ENCODE measurements around the gene ID1.
"Not testable (repeated sequence)": the region's sequence is repeated elsewhere in the genome, so short reads cannot be mapped to it uniquely, and the experiment has no call there.

The ID1 gene

DNA sequence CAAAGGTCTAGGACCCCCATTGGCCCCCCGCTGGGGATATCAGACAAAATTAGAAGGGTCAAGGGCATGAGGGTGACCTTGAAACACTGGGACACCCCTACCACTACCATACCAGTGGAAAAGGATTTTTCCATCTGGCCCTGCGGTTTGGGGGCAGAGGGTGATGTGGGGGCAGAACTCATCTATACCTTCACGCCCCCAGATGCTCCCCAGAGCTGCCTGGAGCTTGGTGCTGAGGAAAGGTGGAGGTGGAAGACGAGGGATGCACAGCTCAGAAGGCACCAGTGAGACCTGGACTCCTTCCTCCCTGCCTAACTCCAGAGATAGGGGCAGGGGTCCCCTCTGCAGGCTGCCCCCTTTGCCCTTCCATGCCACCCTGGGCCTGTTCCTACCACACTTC is 33.7 kb downstream of the ID1 start:
- no peak for DNase-seq

DNA sequence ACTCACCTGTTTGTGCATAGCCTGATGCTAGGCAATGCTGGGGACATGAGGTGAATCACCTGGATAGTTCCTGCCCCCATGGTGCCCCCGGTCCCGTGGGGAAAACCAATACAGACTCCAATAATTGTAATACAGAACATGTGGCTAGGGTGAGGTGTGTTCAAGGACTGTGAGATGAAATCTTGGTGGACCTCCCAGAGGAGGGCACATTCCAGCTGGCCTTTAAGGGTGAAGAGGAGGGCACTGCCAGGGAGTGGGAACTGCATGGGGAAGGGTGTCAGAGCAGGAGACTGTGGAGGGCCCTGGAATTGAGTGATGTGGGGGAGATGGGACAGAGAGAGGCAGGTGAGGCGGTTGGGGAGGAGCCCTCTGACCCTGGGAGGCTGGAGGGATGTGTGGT is 35.2 kb downstream of the ID1 start:
- no peak for DNase-seq

DNA sequence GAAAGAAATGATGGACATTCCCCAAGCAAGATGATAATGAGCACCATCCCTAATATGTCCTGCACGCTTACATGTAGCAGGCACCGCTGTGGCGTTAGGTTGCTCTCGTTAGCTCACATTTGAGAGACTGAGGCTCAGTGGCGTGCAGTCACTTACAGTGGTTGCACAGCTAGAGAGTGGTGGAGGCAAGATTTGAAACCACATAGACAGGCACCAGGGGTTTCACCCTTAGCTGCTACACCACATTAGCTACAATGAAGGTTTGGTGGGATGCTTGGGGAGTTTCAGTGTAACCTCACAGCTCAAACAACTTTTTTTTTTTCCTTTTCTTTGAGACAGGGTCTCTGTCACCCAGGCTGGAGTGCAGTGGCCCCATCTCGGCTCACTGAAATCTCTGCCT is 36.3 kb downstream of the ID1 start:
- no peak for DNase-seq

DNA sequence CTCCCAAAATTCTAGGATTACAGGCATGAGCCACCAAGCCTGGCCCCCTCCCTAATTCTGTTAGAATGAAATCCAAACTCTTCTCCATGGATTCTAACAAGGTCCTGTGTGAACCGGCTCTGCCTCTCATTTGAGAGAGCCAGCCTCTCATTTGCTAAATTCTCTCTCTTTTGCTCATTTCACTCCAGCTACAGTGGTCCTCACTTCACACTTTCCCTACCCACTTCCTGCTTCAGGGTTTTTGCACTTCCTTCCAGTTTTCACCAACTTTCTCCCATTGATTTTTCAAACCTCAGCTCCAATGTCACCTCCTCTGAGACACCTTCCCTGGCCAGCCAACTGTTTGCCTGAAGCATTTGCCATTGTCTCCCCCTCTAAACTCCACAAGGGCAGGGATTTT is 37.7 kb downstream of the ID1 start:
- DNase-seq = no peak

DNA sequence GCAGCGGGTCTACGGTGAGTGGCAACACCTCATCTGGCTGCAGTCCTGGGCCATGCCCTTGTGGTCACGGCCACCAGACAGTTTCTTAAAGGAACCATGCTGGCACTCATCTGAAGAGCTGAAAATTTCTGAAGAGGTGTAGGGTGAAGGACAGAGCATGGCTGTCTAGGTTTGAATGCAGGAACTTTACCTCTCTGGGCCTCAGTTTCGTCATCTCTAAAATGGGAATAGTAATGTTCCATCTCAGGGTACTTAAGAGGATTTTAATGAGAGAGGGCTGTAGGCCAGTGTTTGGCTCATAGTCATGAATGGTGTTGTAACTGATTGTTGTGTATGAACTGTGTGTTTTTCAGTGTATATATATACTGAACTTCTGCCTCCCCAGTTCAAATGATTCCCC is 38.4 kb downstream of the ID1 start:
- no peak for DNase-seq

DNA sequence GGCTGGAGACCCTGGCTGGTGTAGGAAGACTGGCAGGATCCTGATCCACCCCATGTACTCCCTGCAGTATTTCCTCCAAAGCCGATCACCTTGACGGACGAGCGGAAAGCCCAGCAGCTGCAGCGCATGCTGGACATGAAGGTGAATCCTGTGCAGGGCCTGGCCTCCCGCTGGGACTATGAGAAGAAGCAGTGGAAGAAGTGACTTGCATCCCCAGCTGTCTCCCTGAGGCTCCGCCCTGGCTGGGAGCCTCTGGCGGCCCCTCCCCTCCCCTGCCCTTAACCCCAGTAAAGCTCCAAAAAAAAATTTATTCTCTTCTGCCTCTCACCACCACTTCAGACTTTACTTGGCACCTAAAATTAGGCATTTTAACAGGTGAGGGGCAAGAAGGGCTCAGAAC is 39.6 kb downstream of the ID1 start:
- DNase-seq = no peak

DNA sequence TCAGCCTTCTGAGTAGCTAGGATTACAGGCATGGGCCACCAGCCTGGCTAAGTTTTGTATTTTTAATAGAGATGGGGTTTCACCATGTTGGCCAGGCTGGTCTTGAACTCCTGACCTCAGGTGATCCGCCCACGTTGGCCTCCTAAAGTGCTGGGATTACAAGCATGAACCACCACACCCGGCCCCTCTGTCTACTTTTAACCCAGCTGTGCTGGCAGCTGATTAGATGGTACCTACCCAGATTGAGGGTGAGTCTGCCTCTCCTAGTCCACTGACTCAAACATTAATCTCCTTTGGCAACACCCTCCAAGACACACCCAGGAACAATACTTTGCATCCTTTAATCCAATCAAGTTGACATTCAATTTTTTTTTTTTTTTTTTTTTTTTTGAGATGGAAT is 43.0 kb downstream of the ID1 start:
- not testable (repeated sequence) for DNase-seq

DNA sequence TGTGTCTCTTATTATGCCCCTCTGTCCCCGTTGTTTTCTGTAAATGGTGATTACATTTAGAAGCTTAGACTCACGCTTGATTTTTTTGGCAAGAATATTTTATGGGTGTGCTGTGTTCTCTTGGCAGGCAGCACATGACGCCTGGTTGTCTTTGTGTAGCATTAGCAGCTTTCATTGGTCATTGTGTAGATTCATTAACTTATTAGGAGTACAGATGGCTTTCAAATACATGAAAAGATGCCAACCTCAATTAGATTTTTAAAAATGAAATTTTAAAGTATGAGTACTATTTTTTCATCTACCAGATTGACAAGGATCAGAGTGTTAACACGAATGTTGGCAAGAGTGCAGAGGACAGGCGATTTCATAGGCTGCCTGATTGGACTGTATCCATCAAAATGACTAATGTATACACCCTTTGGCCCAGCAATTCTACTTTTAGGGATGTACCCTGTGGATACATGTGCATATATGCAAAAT is 47.9 kb downstream of the ID1 start:
- no peak for DNase-seq

DNA sequence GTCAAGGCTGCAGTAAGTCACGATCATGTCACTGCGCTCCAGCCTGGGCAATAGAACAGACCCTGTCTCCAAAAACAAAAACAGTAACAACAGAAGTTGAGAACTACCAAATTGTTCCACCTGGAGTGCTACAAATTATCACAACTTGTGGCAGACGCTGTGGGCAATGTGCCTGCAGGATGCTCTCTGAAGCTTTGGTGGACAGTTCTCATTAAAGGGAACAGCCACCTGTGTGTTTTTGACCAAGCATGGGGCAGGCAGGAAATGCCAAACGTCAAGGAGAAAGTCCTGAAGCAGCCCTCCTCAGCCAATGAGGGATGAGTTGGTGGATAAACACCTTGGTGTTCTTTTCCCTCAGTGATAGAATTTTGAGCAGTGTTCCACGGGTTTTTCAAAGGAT is 48.5 kb downstream of the ID1 start:
- DNase-seq = no peak

DNA sequence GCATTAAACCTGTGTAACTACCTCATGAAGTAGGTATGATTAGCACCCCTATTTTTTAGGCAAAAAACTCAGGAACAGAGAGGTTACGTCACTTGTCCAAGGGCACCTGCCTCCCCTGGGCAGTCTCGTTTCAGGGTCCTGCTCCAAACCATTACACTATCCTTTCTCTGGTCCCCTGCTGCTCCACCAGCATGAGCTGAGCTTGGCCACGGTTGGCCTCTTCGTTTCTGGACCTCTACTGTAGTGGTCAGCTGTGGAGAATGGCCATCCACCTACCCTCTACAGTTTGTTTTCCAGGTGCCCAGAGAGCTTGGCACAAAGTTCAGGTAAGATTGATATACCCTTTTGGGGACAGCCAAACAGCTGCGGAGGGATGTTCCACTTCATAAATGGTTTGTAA is 49.4 kb downstream of the ID1 start:
- no peak for DNase-seq

Data from hippocampal formation (tissue), 2 donors.